Forelimb muscle (tissue), 1 donor: ENCODE data around the gene DLG1. TPM values are rescaled to one million over a fixed set of nuclear protein-coding genes. Genes with fewer than 3 reads are reported as not detected.

Experiments used
- DNase-seq: peaks from one replicate; pipeline ENCODE4 v3.0.0-alpha.2; 2013; ENCODE audit warnings: low read depth
- polyA plus RNA-seq: library from polyadenylated mRNA; unstranded; fragments of 120-200 nt; gene quantifications from one replicate; pipeline ENCODE4 v1.2.1, GENCODE V29; 2013; ENCODE audit not compliant: insufficient read length

Gene DLG1
- polyA plus RNA-seq, 1 donor, result 42.8 TPM

GRCh38 chr3:197317250-197317963, 19.0 kb upstream of the DLG1 start:
- no peak for DNase-seq

GRCh38 chr3:197312431-197312830, 14.0 kb upstream of the DLG1 start:
- DNase-seq, result no peak

- no peak for DNase-seq
Measured at GRCh38 chr3:197311591-197311990, 13.2 kb upstream of the DLG1 start.

- DNase-seq, result no peak
Measured at GRCh38 chr3:197309528-197310361, 11.3 kb upstream of the DLG1 start.

- DNase-seq, result no peak
Measured at GRCh38 chr3:197308591-197308990, 10.2 kb upstream of the DLG1 start.

- no peak for DNase-seq
Measured at GRCh38 chr3:197306374-197307086, 8.1 kb upstream of the DLG1 start.

- no peak for DNase-seq
Measured at GRCh38 chr3:197305854-197306253, 7.4 kb upstream of the DLG1 start.

GRCh38 chr3:197303452-197303851, 5.0 kb upstream of the DLG1 start:
- no peak for DNase-seq

GRCh38 chr3:197302696-197303341, 4.4 kb upstream of the DLG1 start:
- DNase-seq, result no peak

GRCh38 chr3:197302033-197302432, 3.6 kb upstream of the DLG1 start:
- DNase-seq, result no peak

GRCh38 chr3:197300361-197300760, 1.9 kb upstream of the DLG1 start:
- DNase-seq, result no peak

- DNase-seq, result no peak
Measured at GRCh38 chr3:197298945-197299854, 788 bp upstream of the DLG1 start.

- DNase-seq, result no peak
Measured at GRCh38 chr3:197297476-197298340, 704 bp downstream of the DLG1 start.

GRCh38 chr3:197297002-197297401, 1.4 kb downstream of the DLG1 start:
- DNase-seq, result no peak

- DNase-seq, result no peak
Measured at GRCh38 chr3:197296545-197296944, 1.9 kb downstream of the DLG1 start.

- DNase-seq, result no peak
Measured at GRCh38 chr3:197295871-197296270, 2.5 kb downstream of the DLG1 start.

GRCh38 chr3:197293605-197294237, 4.7 kb downstream of the DLG1 start:
- DNase-seq, result no peak

- DNase-seq, result no peak
Measured at GRCh38 chr3:197292648-197293047, 5.8 kb downstream of the DLG1 start.

GRCh38 chr3:197292083-197292646, 6.2 kb downstream of the DLG1 start:
- no peak for DNase-seq
